GM12878 (cell line): ENCODE measurements around the gene ANKRD60. TPM values are rescaled to one million over a fixed set of nuclear protein-coding genes. Genes with fewer than 3 reads are reported as not detected.

ENCODE experiments used
- ATAC-seq: fragments of 200-7000 bp; cut with Tn5 transposase; 3 replicates; pipeline ENCODE4 v1.9.1; 2020; ENCODE audit warnings: mild to moderate bottlenecking, moderate library complexity
- BruUV-seq: library from RNA; stranded (reverse); fragments of 400-500 nt; replicated peaks from 2 replicates; lab custom pipeline; 2021; lab: Mats Ljungman, UMichigan
- CTCF ChIA-PET: fragments of 300-600 bp; sonication (Branson Sonifier 250); formaldehyde crosslinking; extraction: SDS; loops from one replicate; lab custom pipeline; 2021; ENCODE audit warnings: inconsistent platforms; lab: Yijun Ruan, JAX
- POLR2A ChIA-PET: fragments of 350-600 bp; formaldehyde crosslinking; extraction: SDS; loops from one replicate; lab custom pipeline; 2021; ENCODE audit warnings: inconsistent platforms; lab: Charles Lee
- RAD21 ChIA-PET: fragments of 300-600 bp; sonication (Branson Sonifier 250); formaldehyde crosslinking; loops from one replicate; lab custom pipeline; 2023; ENCODE audit warnings: antibody characterized with exemption; ENCODE audit not compliant: unreplicated experiment; lab: Charles Lee
- SMC1A ChIA-PET: fragments of 300-600 bp; sonication (Branson Sonifier 250); formaldehyde crosslinking; loops from one replicate; lab custom pipeline; 2023; ENCODE audit not compliant: unreplicated experiment, uncharacterized antibody; lab: Charles Lee
- DNase-seq: peaks from one replicate; pipeline ENCODE4 v3.0.0-alpha.2; 2011; ENCODE audit warnings: low read depth, low spot score
- FAIRE-seq: peaks from 3 replicates; lab custom pipeline; 2011; peaks lifted over from hg19 to GRCh38; lab: Jason Lieb, UNC
- H2AFZ ChIP-seq: 2 replicates; pipeline ENCODE4 v1.6.0; 2011; ENCODE audit warnings: low read depth, low read length, control low read depth; ENCODE audit not compliant: control insufficient read depth
- H3K27ac ChIP-seq: 2 replicates; pipeline ENCODE4 v1.5.1; 2011; ENCODE audit warnings: control low read depth; ENCODE audit not compliant: control insufficient read depth, insufficient read depth
- H3K27me3 ChIP-seq, 2 experiments: replicated peaks in 1 of 2; 2 replicates each; pipeline versions ENCODE4 v1.6.0 to v1.6.1; 2011; ENCODE audit warnings: low read length in 1 of 2; ENCODE audit not compliant: control insufficient read depth in 2 of 2, insufficient read depth in 2 of 2
- H3K36me3 ChIP-seq, 2 experiments: 2 replicates each; pipeline ENCODE4 v1.5.1; 2011; ENCODE audit warnings: low read length in 1 of 2; ENCODE audit not compliant: control insufficient read depth in 2 of 2, insufficient read depth in 2 of 2
- H3K4me1 ChIP-seq: 2 replicates; pipeline ENCODE4 v1.6.1; 2011; ENCODE audit warnings: mild to moderate bottlenecking, low read length, moderate library complexity, mixed read lengths; ENCODE audit not compliant: control insufficient read depth, insufficient read depth
- H3K4me2 ChIP-seq: 2 replicates; pipeline ENCODE4 v1.6.0; 2011; ENCODE audit warnings: control low read depth; ENCODE audit not compliant: control insufficient read depth, insufficient read depth
- H3K4me3 ChIP-seq: fragments of 200-600 bp; sonication (generic); 2 replicates; pipeline ENCODE4 v1.5.1; 2016
- H3K79me2 ChIP-seq: 2 replicates; pipeline ENCODE4 v1.6.0; 2011; ENCODE audit warnings: low read length; ENCODE audit not compliant: control insufficient read depth, insufficient read depth
- H3K9ac ChIP-seq: 2 replicates; pipeline ENCODE4 v1.8.0; 2011; ENCODE audit warnings: low read length, control low read depth, mixed read lengths; ENCODE audit not compliant: control insufficient read depth, insufficient read depth
- H3K9me3 ChIP-seq: replicated peaks from 3 replicates; pipeline ENCODE4 v1.5.1; 2011; ENCODE audit warnings: mild to moderate bottlenecking, low read length; ENCODE audit not compliant: control insufficient read depth, insufficient read depth
- H4K20me1 ChIP-seq: 2 replicates; pipeline ENCODE4 v1.6.0; 2011; ENCODE audit not compliant: control insufficient read depth, insufficient read depth
- CTCF ChIP-seq, 3 experiments: IDR thresholded peaks in 2 of 3; conservative IDR thresholded peaks in 1 of 3; 2 replicates each; pipeline ENCODE4 v1.5.1; 2011; ENCODE audit warnings: low read depth in 3 of 3, low read length in 3 of 3, mild to moderate bottlenecking in 3 of 3, control low read depth in 2 of 3, moderate library complexity in 2 of 3, inconsistent platforms in 1 of 3, mixed read lengths in 1 of 3; ENCODE audit not compliant: control insufficient read depth in 2 of 3, insufficient read depth in 1 of 3; ENCODE audit errors: extremely low read depth in 1 of 3
- EGR1 ChIP-seq, 2 experiments: IDR thresholded peaks; 1 replicate in 1 of 2; 2 replicates in 1 of 2; pipeline ENCODE4 v1.6.1; 2011 to 2012; ENCODE audit warnings: low read depth in 2 of 2, low read length in 2 of 2, borderline replicate concordance in 1 of 2, mild to moderate bottlenecking in 1 of 2, moderate library complexity in 1 of 2
- MEF2A ChIP-seq: IDR thresholded peaks from 2 replicates; pipeline ENCODE4 v1.6.1; 2011; ENCODE audit warnings: low read depth, mild to moderate bottlenecking, low read length, moderate library complexity; ENCODE audit not compliant: insufficient read depth
- POLR2A ChIP-seq: IDR thresholded peaks from 2 replicates; pipeline ENCODE4 v1.6.1; 2011; ENCODE audit warnings: low read depth, mild to moderate bottlenecking, low read length
- RAD21 ChIP-seq: IDR thresholded peaks from 2 replicates; pipeline ENCODE4 v1.6.1; 2011; ENCODE audit warnings: mild to moderate bottlenecking, low read depth, low read length, moderate library complexity; ENCODE audit not compliant: insufficient read depth
- YY1 ChIP-seq: IDR thresholded peaks from 2 replicates; pipeline ENCODE4 v1.6.1; 2011; ENCODE audit warnings: low read depth, mild to moderate bottlenecking, low read length
- ZBTB33 ChIP-seq: fragments of 450-650 bp; IDR thresholded peaks from 2 replicates; pipeline ENCODE4 v1.6.1; 2017; ENCODE audit warnings: mild to moderate bottlenecking
- WGBS: methylation state at CpG from one replicate; pipeline ENCODE4 v1.1.6; 2016; ENCODE audit warnings: low lambda C conversion rate; ENCODE audit not compliant: insufficient replicate concordance, insufficient coverage; ENCODE audit errors: missing lambda C conversion rate; 5-methylcytosine and 5-hydroxymethylcytosine counted together
- in situ Hi-C: fragments of 300-500 bp; cut with MboI; formaldehyde crosslinking; loops from 9 replicates; pipeline ENCODE4 v1.14.3; 2018; ENCODE audit warnings: mixed read lengths
- intact Hi-C: fragments of 100-400 bp; cut with micrococcal nuclease; formaldehyde crosslinking; loops from one replicate; pipeline ENCODE4 v1.14.2; 2022; ENCODE audit not compliant: unreplicated experiment
- polyA plus RNA-seq, 11 experiments: library from polyadenylated mRNA; depleted of rRNA in 4 of 11; unstranded in 6 of 11; stranded (reverse) in 5 of 11; fragments of >200 nt; fragmentation: Nextera tagmentation in 4 of 11; fragmentation: Illumina TruSeq in 1 of 11; extraction: Ambion mirVana in 4 of 11; extraction: Trizol in 1 of 11; gene quantifications; 1 replicate in 1 of 11; 2 replicates in 10 of 11; pipeline versions ENCODE4 v1.2.1 to v1.2.3, GENCODE V29; 2011 to 2016; ENCODE audit warnings: inconsistent platforms in 2 of 11, missing spikeins in 2 of 11, low read depth in 1 of 11
- total RNA-seq, 4 experiments: library from RNA; depleted of rRNA in 3 of 4; stranded (reverse); fragments of >200 nt in 3 of 4; fragmentation: Illumina TruSeq in 1 of 4; extraction: Trizol in 1 of 4; gene quantifications; 2 replicates each; pipeline versions ENCODE4 v1.2.1 to v1.2.3, GENCODE V29; 2013 to 2021
- TF ChIP-seq, protein P1 (sequence below): IDR thresholded peaks from 2 replicates; pipeline ENCODE4 v1.6.1; 2011; ENCODE audit warnings: low read depth, mild to moderate bottlenecking, low read length, moderate library complexity, borderline replicate concordance; ENCODE audit errors: extremely low read depth
- TF ChIP-seq, protein P2 (sequence below): IDR thresholded peaks from 2 replicates; pipeline ENCODE4 v1.6.1; 2012; ENCODE audit warnings: improper control_type of control experiment, low read depth, low read length; ENCODE audit not compliant: insufficient replicate concordance

The ANKRD60 gene
- total and polyA plus RNA-seq, 10 of the 15 experiments (the other 5 are each of a cell fraction or from before 2014, with no cell fraction given) = not detected

GRCh38 chr20:58209652-58210397 is 18.6 kb downstream of the ANKRD60 start:
- DNase-seq = peak; percentile 17
- in situ Hi-C loops = loop anchor here (5.0 to 10.0 kb wide), 2 partner anchors 693 to 825 kb away; no protein-coding TSS in a partner anchor
- ATAC-seq = peak; percentile 98
- no peak overlapping the region for H3K9ac ChIP-seq
- peak; percentile 54 for FAIRE-seq
- H3K4me1 ChIP-seq = no peaks in the 10 kb centered on the region
- WGBS = 7% methylated on average over 46 of the region's 46 CpGs
- RAD21 ChIA-PET = interaction anchor here (1.2 to 1.6 kb wide), 2 partner anchors 18 to 41 kb away, joined by 3 read pairs; no protein-coding TSS in a partner anchor
- H3K4me2 ChIP-seq = no peak overlapping the region
- H3K27ac ChIP-seq = no peak overlapping the region
- H3K4me3 ChIP-seq = no peak overlapping the region
- BruUV-seq = no TSS peak
- H4K20me1 ChIP-seq = no peaks in the 10 kb centered on the region
- POLR2A ChIA-PET = no interaction called here
- SMC1A ChIA-PET = interaction anchor here (1.6 to 2.1 kb wide), 2 partner anchors 20 to 556 kb away, joined by 3 to 5 read pairs; no protein-coding TSS in a partner anchor
- H3K27me3 ChIP-seq = no peaks in the 10 kb centered on the region; a peak in 3 of 4 replicates
- intact Hi-C loops = loop anchor here (2.0 to 5.0 kb wide), 2 partner anchors 613 to 698 kb away; no protein-coding TSS in a partner anchor
- no peaks in the 10 kb centered on the region for H3K9me3 ChIP-seq
- H2AFZ ChIP-seq = no peak overlapping the region
- H3K36me3 ChIP-seq = no peaks in the 10 kb centered on the region
- no peaks in the 10 kb centered on the region for H3K79me2 ChIP-seq
- CTCF ChIA-PET = interaction anchor here (0.6 to 3.5 kb wide), 10 partner anchors 15 to 712 kb away, joined by 3 to 16 read pairs (median 4); no protein-coding TSS in a partner anchor
- TF ChIP-seq, protein P1, sequence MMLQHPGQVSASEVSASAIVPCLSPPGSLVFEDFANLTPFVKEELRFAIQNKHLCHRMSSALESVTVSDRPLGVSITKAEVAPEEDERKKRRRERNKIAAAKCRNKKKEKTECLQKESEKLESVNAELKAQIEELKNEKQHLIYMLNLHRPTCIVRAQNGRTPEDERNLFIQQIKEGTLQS = peak; percentile 71; the same call in 1 of the 2 replicates
- TF ChIP-seq CTCF (IDR thresholded peaks at IDR 0.05 in 2 of 3, conservative IDR thresholded peaks at IDR 0.05 in 1 of 3; ENCODE audit: control insufficient read depth in 2 of 3, extremely low read depth in 1 of 3, insufficient read depth in 1 of 3, low read depth in 3 of 3, low read length in 3 of 3) (peak; percentile 100; a peak in 5 of 6 replicates), POLR2A (no peak), RAD21 (peak; percentile 89), YY1 (peak; percentile 82), EGR1 (IDR thresholded peaks at IDR 0.05; ENCODE audit: borderline replicate concordance in 1 of 2, low read depth in 2 of 2, low read length in 2 of 2) (peak in 1 of 2 experiments; percentile 3; a peak in 1 of 3 replicates), ZBTB33 (no peak), MEF2A (no peak)
- TF ChIP-seq, protein P2, sequence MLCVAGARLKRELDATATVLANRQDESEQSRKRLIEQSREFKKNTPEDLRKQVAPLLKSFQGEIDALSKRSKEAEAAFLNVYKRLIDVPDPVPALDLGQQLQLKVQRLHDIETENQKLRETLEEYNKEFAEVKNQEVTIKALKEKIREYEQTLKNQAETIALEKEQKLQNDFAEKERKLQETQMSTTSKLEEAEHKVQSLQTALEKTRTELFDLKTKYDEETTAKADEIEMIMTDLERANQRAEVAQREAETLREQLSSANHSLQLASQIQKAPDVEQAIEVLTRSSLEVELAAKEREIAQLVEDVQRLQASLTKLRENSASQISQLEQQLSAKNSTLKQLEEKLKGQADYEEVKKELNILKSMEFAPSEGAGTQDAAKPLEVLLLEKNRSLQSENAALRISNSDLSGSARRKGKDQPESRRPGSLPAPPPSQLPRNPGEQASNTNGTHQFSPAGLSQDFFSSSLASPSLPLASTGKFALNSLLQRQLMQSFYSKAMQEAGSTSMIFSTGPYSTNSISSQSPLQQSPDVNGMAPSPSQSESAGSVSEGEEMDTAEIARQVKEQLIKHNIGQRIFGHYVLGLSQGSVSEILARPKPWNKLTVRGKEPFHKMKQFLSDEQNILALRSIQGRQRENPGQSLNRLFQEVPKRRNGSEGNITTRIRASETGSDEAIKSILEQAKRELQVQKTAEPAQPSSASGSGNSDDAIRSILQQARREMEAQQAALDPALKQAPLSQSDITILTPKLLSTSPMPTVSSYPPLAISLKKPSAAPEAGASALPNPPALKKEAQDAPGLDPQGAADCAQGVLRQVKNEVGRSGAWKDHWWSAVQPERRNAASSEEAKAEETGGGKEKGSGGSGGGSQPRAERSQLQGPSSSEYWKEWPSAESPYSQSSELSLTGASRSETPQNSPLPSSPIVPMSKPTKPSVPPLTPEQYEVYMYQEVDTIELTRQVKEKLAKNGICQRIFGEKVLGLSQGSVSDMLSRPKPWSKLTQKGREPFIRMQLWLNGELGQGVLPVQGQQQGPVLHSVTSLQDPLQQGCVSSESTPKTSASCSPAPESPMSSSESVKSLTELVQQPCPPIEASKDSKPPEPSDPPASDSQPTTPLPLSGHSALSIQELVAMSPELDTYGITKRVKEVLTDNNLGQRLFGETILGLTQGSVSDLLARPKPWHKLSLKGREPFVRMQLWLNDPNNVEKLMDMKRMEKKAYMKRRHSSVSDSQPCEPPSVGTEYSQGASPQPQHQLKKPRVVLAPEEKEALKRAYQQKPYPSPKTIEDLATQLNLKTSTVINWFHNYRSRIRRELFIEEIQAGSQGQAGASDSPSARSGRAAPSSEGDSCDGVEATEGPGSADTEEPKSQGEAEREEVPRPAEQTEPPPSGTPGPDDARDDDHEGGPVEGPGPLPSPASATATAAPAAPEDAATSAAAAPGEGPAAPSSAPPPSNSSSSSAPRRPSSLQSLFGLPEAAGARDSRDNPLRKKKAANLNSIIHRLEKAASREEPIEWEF = no peak
